ENCODE measurements around the gene ADCYAP1R1.

GRCh38 chr7:31123726-31124125, 71.6 kb downstream of the ADCYAP1R1 start:
- TF ChIP-seq CTCF (IDR thresholded peaks at IDR 0.05) (no peak), POLR2A (IDR thresholded peaks at IDR 0.05) (no peak)
